A673 (cell line): ENCODE data around the gene ZDHHC5. TPM values are rescaled to one million over a fixed set of nuclear protein-coding genes. Genes with fewer than 3 reads are reported as not detected.
"Not testable (repeated sequence)": the region's sequence is repeated elsewhere in the genome, so short reads cannot be mapped to it uniquely, and the experiment has no call there.

Source experiments
- BruUV-seq: library from RNA; stranded (reverse); fragments of 400-500 nt; replicated peaks from 2 replicates; lab custom pipeline; 2021; lab: Mats Ljungman, UMichigan
- CTCF ChIA-PET: fragments of 300-600 bp; sonication (Branson Sonifier 250); formaldehyde crosslinking; loops from one replicate; lab custom pipeline; 2022; ENCODE audit warnings: antibody characterized with exemption; lab: Charles Lee
- POLR2A ChIA-PET: fragments of 300-600 bp; sonication (Branson Sonifier 250); formaldehyde crosslinking; loops from one replicate; lab custom pipeline; 2022; ENCODE audit warnings: antibody characterized with exemption; ENCODE audit not compliant: low non-redundant PET; lab: Charles Lee
- DNase-seq: peaks from one replicate; pipeline ENCODE4 v3.0.0-alpha.2; 2015; ENCODE audit warnings: low spot score
- H3K27ac ChIP-seq: fragments of 200-600 bp; sonication (generic); 2 replicates; pipeline ENCODE4 v1.5.1; 2016; ENCODE audit warnings: mixed run types, low read depth, mild to moderate bottlenecking, mixed read lengths, antibody characterized with exemption, low read length; ENCODE audit not compliant: poor library complexity, severe bottlenecking
- H3K27me3 ChIP-seq: fragments of 200-600 bp; sonication (generic); replicated peaks from 2 replicates; pipeline ENCODE4 v1.6.1; 2017; ENCODE audit warnings: mixed run types, low read depth, mild to moderate bottlenecking, mixed read lengths, antibody characterized with exemption, low read length; ENCODE audit not compliant: insufficient read depth, poor library complexity
- H3K36me3 ChIP-seq: fragments of 200-600 bp; sonication (generic); 2 replicates; pipeline ENCODE4 v1.6.1; 2016; ENCODE audit warnings: mixed run types, mild to moderate bottlenecking, mixed read lengths, antibody characterized with exemption, low read length; ENCODE audit not compliant: insufficient read depth, poor library complexity, severe bottlenecking
- H3K4me1 ChIP-seq: fragments of 200-600 bp; sonication (generic); 2 replicates; pipeline ENCODE4 v1.6.1; 2017; ENCODE audit warnings: mixed run types, mild to moderate bottlenecking, mixed read lengths, antibody characterized with exemption, low read length; ENCODE audit not compliant: insufficient read depth, poor library complexity, severe bottlenecking
- H3K4me3 ChIP-seq: fragments of 200-600 bp; sonication (generic); 2 replicates; pipeline ENCODE4 v1.5.1; 2016; ENCODE audit warnings: low read depth, mixed run types, mild to moderate bottlenecking, mixed read lengths, low read length; ENCODE audit not compliant: poor library complexity, severe bottlenecking
- H3K9me3 ChIP-seq: fragments of 200-600 bp; sonication (generic); 2 replicates; pipeline ENCODE4 v1.6.1; 2016; ENCODE audit warnings: mixed run types, low read depth, mild to moderate bottlenecking, mixed read lengths, antibody characterized with exemption, low read length; ENCODE audit not compliant: poor library complexity, severe bottlenecking
- CTCF ChIP-seq: fragments of 300-800, 200-600 bp; sonication (generic); conservative IDR thresholded peaks from 2 replicates; pipeline ENCODE4 v1.5.1; 2017; ENCODE audit warnings: low read depth, mild to moderate bottlenecking, antibody characterized with exemption, low read length, moderate library complexity, mixed read lengths
- EZH2 ChIP-seq: fragments of 200-600 bp; sonication (generic); IDR thresholded peaks from 2 replicates; pipeline ENCODE4 v1.6.1; 2017; ENCODE audit warnings: borderline replicate concordance, low read depth, mild to moderate bottlenecking, mixed read lengths, antibody characterized with exemption, low read length; ENCODE audit not compliant: poor library complexity, severe bottlenecking
- intact Hi-C: fragments of 100-400 bp; cut with micrococcal nuclease; formaldehyde crosslinking; loops from one replicate; pipeline ENCODE4 v1.10.0; 2022; ENCODE audit not compliant: unreplicated experiment
- total RNA-seq: library from RNA; stranded (reverse); gene quantifications from 2 replicates; pipeline ENCODE4 v1.2.3, GENCODE V29; 2021

Gene ZDHHC5
- total RNA-seq, 1 experiment from 2014 or later = 76.9 TPM

DNA sequence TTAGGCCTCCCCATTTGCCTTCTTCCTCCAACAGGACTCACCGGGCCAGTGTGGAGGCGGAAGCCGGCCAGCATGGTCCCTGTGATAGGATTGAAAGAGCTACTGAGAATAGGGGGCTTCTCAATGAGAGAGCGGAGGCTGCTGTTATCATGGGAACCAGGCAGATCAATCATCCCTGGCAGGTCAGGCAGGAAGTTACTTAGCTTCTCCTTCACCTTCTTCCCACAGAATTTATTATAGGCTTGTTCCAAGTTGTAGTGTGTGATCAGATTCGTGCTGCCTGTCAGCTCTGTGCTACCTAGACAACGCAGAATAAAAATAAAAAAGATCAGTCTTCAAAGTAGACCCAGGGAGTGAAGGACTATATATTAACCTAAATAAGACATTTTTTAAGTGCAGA lies 37.0 kb downstream of the ZDHHC5 start:
- intact Hi-C loops = no loop called here
- Histone ChIP-seq H3K9me3 (no peaks in the 10 kb centered on the region), H3K36me3 (peaks cover 50% of the 10 kb centered on the region), H3K27ac (no peak overlapping the region), H3K4me3 (no peak overlapping the region), H3K27me3 (no peaks in the 10 kb centered on the region), H3K4me1 (no peaks in the 10 kb centered on the region)
- CTCF ChIA-PET = no interaction called here
- POLR2A ChIA-PET = no interaction called here
- TF ChIP-seq EZH2 = no peak
- no peak for TF ChIP-seq CTCF
- TSS peak; percentile 15 for BruUV-seq
- DNase-seq = no peak

- intact Hi-C loops, H3K4me3 ChIP-seq, H3K9me3 ChIP-seq, BruUV-seq, H3K27me3 ChIP-seq, DNase-seq, H3K27ac ChIP-seq, CTCF ChIA-PET, POLR2A ChIA-PET, H3K4me1 ChIP-seq: not testable (repeated sequence)
- H3K36me3 ChIP-seq = peaks cover 45% of the 10 kb centered on the region
Observed at GRCh38 chr11:57705432-57705831, 37.5 kb downstream of the ZDHHC5 start.

DNA sequence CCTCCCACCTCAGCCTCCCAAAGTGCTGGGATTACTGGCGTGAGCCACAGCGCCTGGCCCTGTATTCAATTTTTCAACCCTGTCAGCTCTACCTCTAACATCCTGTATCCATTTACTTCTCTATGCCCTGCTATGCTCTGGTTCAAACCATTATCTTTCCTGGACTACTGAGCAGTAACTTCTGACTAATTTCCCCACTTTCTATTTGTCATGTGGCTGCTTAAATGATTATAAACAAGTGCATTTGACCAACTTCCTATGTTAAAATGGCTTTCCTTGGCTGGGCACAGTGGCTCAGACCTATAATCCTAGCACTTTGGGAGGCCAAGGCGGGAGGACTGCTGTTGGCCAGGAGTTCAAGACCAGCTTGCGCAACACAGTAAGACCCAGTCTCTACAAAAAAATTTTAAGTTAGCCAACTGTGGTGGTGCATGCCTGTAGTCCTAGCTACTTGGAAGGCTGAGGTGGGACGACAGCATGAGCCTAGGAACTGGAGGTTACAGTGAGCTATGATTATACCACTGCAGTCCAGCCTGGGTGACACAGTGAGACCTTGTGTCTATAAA lies 42.0 kb downstream of the ZDHHC5 start:
- Histone ChIP-seq H3K9me3 (no peaks in the 10 kb centered on the region), H3K27ac (no peak overlapping the region), H3K4me1 (peaks cover 22% of the 10 kb centered on the region), H3K27me3 (no peaks in the 10 kb centered on the region), H3K36me3 (peaks cover 7% of the 10 kb centered on the region), H3K4me3 (no peak overlapping the region)
- CTCF ChIA-PET = no interaction called here
- intact Hi-C loops = loop anchor here (5.0 kb wide), 1 partner anchor 43 kb away; the partner anchor contains the start of gene ZDHHC5
- DNase-seq = no peak
- TF ChIP-seq EZH2 (no peak), CTCF (no peak)
- BruUV-seq = no TSS peak
- POLR2A ChIA-PET = no interaction called here
